ENCODE data around the gene METTL9. TPM values are rescaled to one million over a fixed set of nuclear protein-coding genes. Genes with fewer than 3 reads are reported as not detected.
A peak's percentile ranks its signal among the peaks of the same experiment; 100 is the strongest.
"Not testable (repeated sequence)": the region's sequence is repeated elsewhere in the genome, so short reads cannot be mapped to it uniquely, and the experiment has no call there.

Gene METTL9
- polyA plus RNA-seq, 4 donors, result 253 to 296 (median 276) TPM

DNA sequence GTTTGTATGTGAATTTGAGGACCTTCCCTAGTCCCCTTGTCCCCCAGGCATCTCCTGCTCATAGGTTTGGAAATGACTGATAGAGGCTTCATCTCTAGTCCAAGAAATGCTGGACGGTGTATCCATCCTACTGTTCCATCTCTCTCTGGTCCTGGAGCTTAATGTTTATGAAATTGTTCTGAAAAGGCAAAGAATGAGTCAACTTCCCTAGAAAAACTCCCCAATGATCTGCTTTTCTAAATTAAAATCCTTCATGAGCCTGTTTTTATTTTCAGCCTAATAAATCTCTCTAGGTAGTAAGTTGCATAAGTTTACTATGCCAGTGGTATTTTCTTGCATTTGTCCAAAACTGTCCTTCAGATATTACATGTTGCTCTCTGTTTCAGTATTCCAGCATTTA, 55.1 kb downstream of the METTL9 start:
- no peak for DNase-seq (ENCODE audit: low read depth in 4 of 4, low spot score in 3 of 4)

DNA sequence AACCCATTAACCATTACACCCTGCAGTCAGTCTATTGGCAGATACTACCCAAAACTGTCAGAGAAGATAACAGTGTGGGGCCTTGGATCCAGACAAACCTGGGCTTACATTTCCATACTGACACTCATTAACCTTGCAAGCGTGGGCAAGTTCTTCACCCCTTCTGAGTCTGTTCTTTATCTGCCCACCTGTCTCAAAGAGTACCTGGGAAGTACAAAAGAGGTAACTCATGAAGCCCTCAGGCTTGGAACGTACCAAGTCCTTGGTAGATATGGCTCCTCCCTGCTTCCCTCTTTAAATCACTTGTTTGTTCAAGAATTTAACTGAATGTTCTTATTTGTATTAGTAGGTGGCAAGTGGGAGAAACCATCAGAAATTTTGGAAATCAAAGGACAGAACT, 55.5 kb downstream of the METTL9 start:
- DNase-seq (ENCODE audit: low read depth in 4 of 4, low spot score in 3 of 4), result no peak

GRCh38 chr16:21656795-21657768, 57.7 kb downstream of the METTL9 start:
- peak in 3 of 4 donors; percentile 12 to 33 (median 21) for DNase-seq (ENCODE audit: low read depth in 4 of 4, low spot score in 3 of 4)

DNA sequence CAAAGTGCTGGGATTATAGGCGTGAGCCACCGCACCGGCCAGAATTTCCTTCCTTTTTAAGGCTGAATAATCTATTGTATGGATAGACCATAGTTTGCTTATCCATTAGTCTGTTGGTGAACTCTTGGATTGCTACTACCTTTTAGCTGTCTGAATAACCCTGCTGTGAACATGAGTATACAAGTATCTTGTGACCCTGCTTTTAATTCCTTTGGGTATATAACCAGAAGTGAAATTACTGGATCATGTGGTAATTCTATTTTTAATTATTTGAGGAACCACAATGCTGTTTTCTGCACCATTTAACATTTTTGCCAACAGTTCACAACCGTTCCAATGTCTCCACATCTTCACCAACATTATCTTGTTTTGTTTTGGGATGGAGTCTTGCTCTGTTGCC, 59.7 kb downstream of the METTL9 start:
- no peak for DNase-seq (ENCODE audit: low read depth in 4 of 4, low spot score in 3 of 4)

- DNase-seq (ENCODE audit: low read depth in 4 of 4, low spot score in 3 of 4), result no peak
Observed at GRCh38 chr16:21663889-21664647, 64.7 kb downstream of the METTL9 start, which contains the start of gene OTOA. OTOA (plus strand) TSS chr16:21663968; CDS start chr16:21678515, 14,547 bp downstream.

DNA sequence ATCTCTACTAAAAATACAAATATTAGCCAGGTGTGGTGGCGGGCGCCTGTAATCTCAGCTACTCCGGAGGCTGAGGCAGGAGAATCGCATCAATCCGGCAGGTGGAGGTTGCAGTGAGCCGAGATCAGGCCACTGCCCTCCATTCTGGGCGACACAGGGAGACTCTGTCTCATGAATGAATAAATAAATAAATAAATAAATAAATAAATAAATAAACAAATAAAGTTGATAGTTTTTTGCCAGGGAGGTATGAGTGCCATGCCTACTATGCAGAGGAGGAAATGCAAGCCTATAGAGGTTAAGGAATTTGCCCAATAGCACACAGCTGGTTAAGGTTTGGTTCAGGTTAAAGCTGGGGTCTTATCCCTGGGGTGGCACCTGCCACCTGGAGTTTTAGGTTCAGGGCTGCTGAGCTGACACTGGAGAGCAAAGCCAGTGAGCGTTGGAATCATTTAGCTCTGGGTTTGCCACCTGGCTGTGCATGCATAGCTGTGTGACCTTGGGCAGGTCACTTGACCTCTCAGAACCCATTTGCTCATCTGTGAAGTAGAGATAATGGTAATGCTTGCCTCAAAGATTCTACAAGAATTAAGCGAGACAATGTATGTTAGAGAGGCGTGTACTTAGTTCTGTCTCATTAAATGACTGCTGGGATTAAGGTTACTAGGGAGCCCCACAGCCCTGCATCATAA, 65.6 kb downstream of the METTL9 start:
- no peak for DNase-seq (ENCODE audit: low read depth in 4 of 4, low spot score in 3 of 4)

DNA sequence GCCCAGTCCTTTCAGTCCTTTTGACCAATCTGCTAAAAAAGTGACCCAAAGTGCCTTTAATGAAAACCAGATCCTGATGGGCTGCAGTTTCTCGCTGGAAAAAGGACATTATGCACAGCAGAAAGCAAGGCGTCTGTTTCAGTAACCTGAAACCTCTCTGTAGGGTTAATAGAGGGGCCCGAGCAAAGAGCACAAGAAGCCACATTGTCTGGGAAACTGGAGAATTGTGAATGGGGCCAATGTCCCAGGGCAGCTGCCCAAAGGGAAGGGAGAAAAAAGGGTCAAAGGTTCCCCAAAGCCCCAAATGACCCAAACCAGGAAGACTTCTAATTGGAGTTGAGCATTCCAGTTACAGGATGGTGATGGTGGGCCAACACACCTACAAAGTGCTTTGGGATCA, 67.4 kb downstream of the METTL9 start:
- no peak for DNase-seq (ENCODE audit: low read depth in 4 of 4, low spot score in 3 of 4)

GRCh38 chr16:21667575-21667974, 68.2 kb downstream of the METTL9 start:
- no peak for DNase-seq (ENCODE audit: low read depth in 4 of 4, low spot score in 3 of 4)

DNA sequence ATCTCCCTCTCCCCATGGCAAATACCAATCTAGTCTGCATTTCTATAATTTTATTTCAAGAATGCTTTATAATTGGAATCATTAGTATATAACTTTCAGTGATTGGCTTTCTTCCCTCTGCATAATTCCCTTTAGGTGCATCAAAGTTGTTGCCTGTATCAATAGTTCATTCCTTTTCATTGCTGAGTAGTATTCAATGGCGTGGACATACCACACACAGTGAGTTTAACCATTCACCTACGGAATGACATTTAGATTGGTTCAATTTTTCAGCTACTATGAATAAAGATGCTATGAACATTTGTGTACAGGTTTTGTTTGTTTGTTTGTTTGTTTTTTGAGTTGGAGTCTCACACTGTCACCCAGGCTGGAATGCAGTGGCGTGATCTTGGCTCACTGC, 74.1 kb downstream of the METTL9 start:
- no peak for DNase-seq (ENCODE audit: low read depth in 4 of 4, low spot score in 3 of 4)

DNA sequence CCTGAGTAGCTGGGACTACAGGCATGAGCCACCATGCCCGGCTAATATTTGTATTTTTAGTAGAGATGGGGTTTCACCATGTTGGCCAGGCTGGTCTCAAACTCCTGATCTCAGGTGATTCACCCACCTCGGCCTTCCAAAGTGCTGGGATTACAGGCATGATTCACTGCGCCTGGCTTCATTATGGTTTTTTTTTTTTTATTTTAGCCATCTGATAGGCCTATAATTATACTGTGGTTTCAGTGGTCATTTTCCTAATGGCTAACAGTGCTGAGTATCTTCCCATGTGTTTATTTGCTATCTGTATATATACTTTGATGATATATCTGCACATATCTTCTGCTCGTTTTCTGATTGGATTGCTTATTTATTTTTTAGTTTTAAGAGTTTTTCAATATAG, 75.1 kb downstream of the METTL9 start:
- DNase-seq (ENCODE audit: low read depth in 4 of 4, low spot score in 3 of 4), result not testable (repeated sequence)

DNA sequence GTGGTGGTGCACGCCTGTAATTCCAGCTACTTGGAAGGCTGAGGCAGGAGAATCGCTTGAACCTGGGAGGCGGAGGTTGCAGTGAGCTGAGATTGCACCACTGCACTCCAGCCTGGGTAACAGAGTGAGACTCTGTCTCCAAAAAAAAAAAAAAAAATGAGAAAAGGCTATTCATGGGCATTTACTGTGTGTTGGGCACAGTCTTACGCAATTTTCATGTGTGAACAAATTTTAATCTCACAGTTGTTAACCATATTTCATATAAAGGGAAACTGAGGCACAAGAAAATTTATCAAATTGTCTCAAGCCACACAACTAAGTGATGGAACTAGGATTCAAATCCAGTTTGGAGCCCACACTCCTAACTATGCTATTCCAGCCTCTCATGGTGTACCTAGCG, 81.3 kb downstream of the METTL9 start:
- not testable (repeated sequence) for DNase-seq (ENCODE audit: low read depth in 4 of 4, low spot score in 3 of 4)

DNA sequence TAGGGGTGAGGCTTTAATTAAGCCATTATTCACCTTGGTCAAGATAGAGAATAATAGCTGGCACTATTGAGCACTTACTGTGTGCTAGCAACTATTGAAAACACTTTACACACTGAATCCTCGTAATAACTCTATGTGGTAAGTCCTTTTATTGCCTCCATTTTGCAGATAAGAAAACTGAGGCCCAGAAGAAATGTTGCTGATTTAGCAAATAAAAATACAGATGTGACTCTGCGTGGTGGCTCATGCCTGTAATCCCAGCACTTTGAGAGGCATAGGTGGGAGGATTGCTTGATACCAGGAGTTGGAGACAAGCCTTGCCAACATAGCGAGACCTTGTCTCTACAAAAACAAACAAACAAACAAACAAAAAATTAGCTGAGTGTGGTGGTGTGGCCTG, 83.8 kb downstream of the METTL9 start:
- no peak for DNase-seq (ENCODE audit: low read depth in 4 of 4, low spot score in 3 of 4)

DNA sequence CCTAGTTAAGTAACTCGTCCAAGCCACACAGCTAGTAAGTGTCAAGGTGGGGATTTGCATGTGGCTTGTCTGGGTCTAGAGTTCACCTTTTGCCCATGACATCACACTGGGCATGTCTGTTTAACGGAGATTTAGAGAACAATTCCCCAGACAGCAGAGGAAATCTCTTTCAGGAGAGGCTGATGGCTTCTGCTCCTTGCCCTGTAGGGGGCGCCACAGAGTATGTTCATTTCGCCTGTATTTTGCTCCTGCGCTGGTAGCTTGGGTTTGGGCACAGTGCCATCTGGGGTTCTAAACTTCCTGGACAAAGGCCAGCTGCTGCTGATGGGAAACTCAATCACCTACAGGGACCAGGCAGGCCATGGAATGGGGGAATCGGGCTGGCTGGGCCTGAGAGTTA, 84.8 kb downstream of the METTL9 start:
- no peak for DNase-seq (ENCODE audit: low read depth in 4 of 4, low spot score in 3 of 4)

DNA sequence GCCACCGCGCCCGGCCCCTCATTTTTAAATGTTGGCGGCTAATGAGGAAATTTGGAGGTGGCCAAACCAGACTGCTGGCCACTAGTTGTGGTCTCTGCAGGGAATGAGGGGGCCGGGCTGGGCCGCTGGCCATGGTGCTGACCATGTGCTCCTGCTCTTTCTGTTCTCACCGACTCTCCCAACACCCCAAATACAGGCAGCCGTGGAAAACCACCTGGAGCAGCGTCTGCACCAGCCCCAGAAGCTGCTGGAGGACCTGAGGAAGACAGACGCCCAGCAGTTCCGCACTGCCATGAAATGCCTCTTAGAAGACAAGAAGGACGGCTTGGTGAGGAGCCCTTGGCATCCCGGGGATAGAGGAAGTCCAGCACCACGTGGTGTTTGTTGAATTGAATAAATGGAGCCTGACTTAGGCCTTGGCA, 85.7 kb downstream of the METTL9 start:
- peak in 2 of 4 donors; percentile 17 to 23 for DNase-seq (ENCODE audit: low read depth in 4 of 4, low spot score in 3 of 4)

DNA sequence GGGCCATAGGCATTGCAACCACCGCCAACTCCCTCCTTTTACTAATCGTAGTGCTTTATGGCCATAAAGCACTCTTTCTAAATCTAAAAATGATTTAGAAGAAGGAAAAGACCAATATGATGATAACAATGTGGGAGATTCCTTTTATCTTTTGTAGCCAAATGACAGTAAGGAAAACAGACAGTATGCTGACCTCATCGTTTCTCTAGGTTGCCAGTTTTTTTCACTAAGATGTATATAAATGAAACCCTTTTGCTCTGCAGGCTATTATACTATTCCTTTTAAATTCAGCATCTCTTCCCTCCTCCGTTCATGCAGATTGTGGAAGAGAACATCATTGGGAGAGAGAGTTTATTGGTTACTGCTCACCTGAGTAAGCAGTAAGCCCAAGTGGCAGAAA, 89.7 kb downstream of the METTL9 start:
- no peak for DNase-seq (ENCODE audit: low read depth in 4 of 4, low spot score in 3 of 4)

DNA sequence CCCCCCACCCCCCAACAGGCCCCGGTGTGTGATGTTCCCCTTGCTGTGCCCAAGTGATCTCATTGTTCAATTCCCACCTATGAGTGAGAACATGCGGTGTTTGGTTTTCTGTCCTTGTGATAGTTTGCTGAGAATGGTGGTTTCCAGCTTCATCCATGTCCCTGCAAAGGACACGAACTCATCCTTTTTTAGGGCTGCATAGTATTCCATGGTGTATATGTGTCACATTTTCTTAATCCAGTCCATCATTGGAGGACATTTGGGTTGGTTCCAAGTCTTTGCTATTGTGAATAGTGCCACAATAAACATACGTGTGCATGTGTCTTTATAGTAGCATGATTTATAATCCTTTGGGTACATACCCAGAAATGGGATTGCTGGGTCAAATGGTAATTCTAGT, 91.6 kb downstream of the METTL9 start:
- DNase-seq (ENCODE audit: low read depth in 4 of 4, low spot score in 3 of 4), result not testable (repeated sequence)

DNA sequence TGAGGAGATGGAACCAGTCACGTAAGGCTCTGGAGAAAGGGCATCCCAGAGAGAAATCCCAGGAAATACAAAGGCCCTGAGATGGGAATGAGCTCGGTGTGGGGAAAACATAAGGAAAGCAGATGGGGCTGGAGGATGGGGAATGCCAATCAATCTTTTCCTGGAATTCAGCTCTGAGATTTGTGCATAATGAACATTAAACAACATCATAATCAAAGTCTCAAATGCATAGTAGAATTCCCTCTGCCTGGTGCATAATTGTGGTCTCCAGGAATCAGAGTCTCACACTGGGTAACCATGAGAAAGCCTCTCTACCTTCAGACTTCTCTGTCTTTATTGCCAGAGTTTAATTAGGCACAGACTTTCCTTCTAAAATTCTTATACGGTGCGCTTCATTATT, 95.2 kb downstream of the METTL9 start:
- no peak for DNase-seq (ENCODE audit: low read depth in 4 of 4, low spot score in 3 of 4)

DNA sequence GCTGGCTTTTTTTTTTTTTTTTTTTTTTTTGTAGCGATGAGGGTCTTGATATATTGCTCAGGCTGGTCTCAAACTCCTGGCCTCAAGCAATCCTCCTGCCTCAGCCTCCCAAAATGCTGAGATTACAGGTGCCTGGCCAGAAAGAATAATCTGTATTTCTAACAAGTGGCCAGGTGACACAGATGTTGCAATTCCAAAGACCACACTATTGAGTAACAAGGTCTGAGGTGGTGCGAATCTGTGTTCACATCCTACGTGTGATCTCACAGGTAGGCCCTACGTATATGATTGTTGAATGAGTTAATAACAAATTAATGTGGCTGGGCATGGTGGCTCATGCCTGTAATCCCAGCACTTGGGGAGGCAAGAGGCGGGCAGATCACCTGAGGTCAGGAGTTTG, 97.7 kb downstream of the METTL9 start:
- no peak for DNase-seq (ENCODE audit: low read depth in 4 of 4, low spot score in 3 of 4)

GRCh38 chr16:21698169-21699032, 99.0 kb downstream of the METTL9 start:
- DNase-seq (ENCODE audit: low read depth in 4 of 4, low spot score in 3 of 4), result no peak

DNA sequence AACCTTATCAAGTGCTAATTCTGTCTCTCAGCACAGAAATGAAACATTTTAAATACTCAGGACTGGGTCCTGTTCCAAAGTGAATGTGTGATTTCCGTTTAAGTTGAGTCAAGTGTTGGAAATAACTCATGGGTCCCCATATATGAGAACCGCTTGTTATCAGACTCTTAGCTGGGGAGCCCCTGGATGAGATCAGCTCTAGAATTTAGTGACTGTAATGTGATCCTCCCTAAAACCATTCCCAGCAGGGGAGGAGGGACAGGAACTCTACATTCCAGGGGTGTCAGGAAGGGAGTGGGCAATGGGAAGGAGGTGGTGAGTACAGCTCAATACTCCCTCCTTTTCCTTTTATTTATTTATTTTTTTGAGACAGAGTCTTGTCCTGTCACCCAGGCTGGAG, 101.9 kb downstream of the METTL9 start:
- DNase-seq (ENCODE audit: low read depth in 4 of 4, low spot score in 3 of 4), result no peak

Data from right renal pelvis (tissue), 4 donors.